CD4-positive, CD25-positive, alpha-beta regulatory T cell (primary cell): Measurements from ENCODE around the gene ASH1L. TPM values are rescaled to one million over a fixed set of nuclear protein-coding genes. Genes with fewer than 3 reads are reported as not detected.
"Not testable (repeated sequence)": the region's sequence is repeated elsewhere in the genome, so short reads cannot be mapped to it uniquely, and the experiment has no call there.

ENCODE experiments used
- ATAC-seq, 2 donors: fragments of 150-1000 bp; cut with Tn5 transposase; one replicate each; pipeline ENCODE4 v1.10.0; 2021; ENCODE audit warnings: low read depth in 2 of 2, moderate number of reproducible peaks in 2 of 2, moderate library complexity in 1 of 2
- DNase-seq, 3 donors: peaks; one replicate each; pipeline versions ENCODE4 v3.0.0 to v3.0.0-alpha.2; 2012 to 2022; ENCODE audit warnings: mixed read lengths in 1 of 3
- H3K27ac ChIP-seq: one replicate; pipeline ENCODE4 v1.7.0; 2013; ENCODE audit warnings: mild to moderate bottlenecking, low read length; ENCODE audit not compliant: insufficient read depth, poor library complexity, severe bottlenecking
- H3K27me3 ChIP-seq: one replicate; pipeline ENCODE4 v1.7.0; 2013; ENCODE audit warnings: low read length; ENCODE audit not compliant: control insufficient read depth, insufficient read depth
- H3K36me3 ChIP-seq: one replicate; pipeline ENCODE4 v1.7.0; 2013; ENCODE audit warnings: mild to moderate bottlenecking, low read length, moderate library complexity; ENCODE audit not compliant: control insufficient read depth, insufficient read depth
- H3K4me1 ChIP-seq: 2 replicates; pipeline ENCODE4 v1.7.0; 2013; ENCODE audit warnings: mild to moderate bottlenecking, low read length; ENCODE audit not compliant: insufficient read depth, control insufficient read depth, poor library complexity, severe bottlenecking
- H3K4me3 ChIP-seq: one replicate; pipeline ENCODE4 v1.7.0; 2013; ENCODE audit warnings: low read depth, mild to moderate bottlenecking, low read length, moderate library complexity
- H3K9me3 ChIP-seq, 2 experiments: 1 replicate in 1 of 2; 2 replicates in 1 of 2; pipeline ENCODE4 v1.7.0; 2013; ENCODE audit warnings: low read length in 2 of 2, mild to moderate bottlenecking in 1 of 2, moderate library complexity in 1 of 2; ENCODE audit not compliant: control insufficient read depth in 2 of 2
- H3K27ac Mint-ChIP-seq, 3 donors: one replicate each; pipeline ENCODE4 v1.8.0; 2020 to 2022; ENCODE audit warnings: mild to moderate bottlenecking in 3 of 3, mixed read lengths in 3 of 3, moderate library complexity in 2 of 3
- H3K27me3 Mint-ChIP-seq: one replicate; pipeline ENCODE4 v1.8.0; 2022; ENCODE audit warnings: mild to moderate bottlenecking, mixed read lengths
- H3K36me3 Mint-ChIP-seq: one replicate; pipeline ENCODE4 v1.8.0; 2020; ENCODE audit warnings: mixed read lengths
- H3K4me1 Mint-ChIP-seq, 4 donors: one replicate each; pipeline ENCODE4 v1.8.0; 2020 to 2022; ENCODE audit warnings: mixed read lengths in 4 of 4, mild to moderate bottlenecking in 1 of 4
- H3K4me3 Mint-ChIP-seq, 4 donors: one replicate each; pipeline ENCODE4 v1.8.0; 2020 to 2022; ENCODE audit warnings: mild to moderate bottlenecking in 4 of 4, mixed read lengths in 4 of 4, moderate library complexity in 3 of 4
- H3K9me3 Mint-ChIP-seq, 7 donors: one replicate each; pipeline ENCODE4 v1.8.0; 2020 to 2022; ENCODE audit warnings: mixed read lengths in 7 of 7, mild to moderate bottlenecking in 3 of 7, moderate library complexity in 2 of 7
- polyA plus RNA-seq, 4 donors: library from polyadenylated mRNA; unstranded; fragments of 300-500 nt; fragmentation: Illumina TruSeq; gene quantifications; one replicate each; pipeline ENCODE4 v1.2.3, GENCODE V29; 2021
- total RNA-seq: library from RNA; stranded (reverse); gene quantifications from one replicate; pipeline ENCODE4 v1.2.3, GENCODE V29; 2022

ASH1L gene
- total and polyA plus RNA-seq, 5 donors from 2014 or later, result 14.1 to 97.8 (median 15.8) TPM

GRCh38 chr1:155293086-155293749, 269.4 kb downstream of the ASH1L start:
- Mint-ChIP-seq H3K36me3 (peaks cover 4% of the 10 kb centered on the region), H3K9me3 (peaks cover 0 to 2% (median 0%) of the 10 kb centered on the region in 7 donors), H3K4me3 (no peak overlapping the region), H3K27ac (no peak overlapping the region), H3K27me3 (peaks cover 37% of the 10 kb centered on the region), H3K4me1 (peaks cover 0 to 4% (median 0%) of the 10 kb centered on the region in 4 donors)
- no peak overlapping the region for H3K27ac ChIP-seq
- H3K4me1 ChIP-seq, result peaks cover 7% of the 10 kb centered on the region
- ATAC-seq, result no peak
- H3K36me3 ChIP-seq, result no peaks in the 10 kb centered on the region
- H3K27me3 ChIP-seq, result peaks cover 7% of the 10 kb centered on the region
- DNase-seq, result no peak
- no peak overlapping the region for H3K4me3 ChIP-seq
- no peaks in the 10 kb centered on the region for H3K9me3 ChIP-seq

- not testable (repeated sequence) for H3K4me1 ChIP-seq, H3K36me3 Mint-ChIP-seq, DNase-seq, H3K27ac ChIP-seq, H3K36me3 ChIP-seq, H3K27ac Mint-ChIP-seq, H3K27me3 ChIP-seq, H3K9me3 Mint-ChIP-seq, ATAC-seq, H3K9me3 ChIP-seq, H3K4me3 Mint-ChIP-seq, H3K4me1 Mint-ChIP-seq, H3K4me3 ChIP-seq
- peaks cover 22% of the 10 kb centered on the region for H3K27me3 Mint-ChIP-seq
These were observed 271.6 kb downstream of the ASH1L start for GRCh38 chr1:155291006-155291405.

GRCh38 chr1:155287987-155288543, 274.5 kb downstream of the ASH1L start:
- Histone ChIP-seq H3K4me3 (no peak overlapping the region), H3K27ac (no peak overlapping the region), H3K36me3 (no peaks in the 10 kb centered on the region), H3K27me3 (no peaks in the 10 kb centered on the region), H3K9me3 (no peaks in the 10 kb centered on the region), H3K4me1 (no peaks in the 10 kb centered on the region)
- no peaks in the 10 kb centered on the region for H3K4me1 Mint-ChIP-seq
- peaks cover 4% of the 10 kb centered on the region for H3K27me3 Mint-ChIP-seq
- H3K9me3 Mint-ChIP-seq, result peaks cover 0 to 2% (median 0%) of the 10 kb centered on the region in 7 donors
- no peak for DNase-seq
- ATAC-seq, result no peak
- H3K36me3 Mint-ChIP-seq, result peaks cover 4% of the 10 kb centered on the region
- H3K4me3 Mint-ChIP-seq, result no peak overlapping the region
- H3K27ac Mint-ChIP-seq, result no peak overlapping the region

- H3K36me3 ChIP-seq, result no peaks in the 10 kb centered on the region
- DNase-seq (no peak), ATAC-seq (no peak)
- Mint-ChIP-seq H3K27ac (no peak overlapping the region), H3K4me3 (no peak overlapping the region), H3K9me3 (peaks cover 0 to 2% (median 0%) of the 10 kb centered on the region in 7 donors), H3K27me3 (peaks cover 4% of the 10 kb centered on the region), H3K36me3 (peaks cover 4% of the 10 kb centered on the region), H3K4me1 (no peaks in the 10 kb centered on the region)
- no peak overlapping the region for H3K27ac ChIP-seq
- no peak overlapping the region for H3K4me3 ChIP-seq
- H3K9me3 ChIP-seq, result no peaks in the 10 kb centered on the region
- H3K4me1 ChIP-seq, result no peaks in the 10 kb centered on the region
- no peaks in the 10 kb centered on the region for H3K27me3 ChIP-seq
These were observed 276.1 kb downstream of the ASH1L start for GRCh38 chr1:155286544-155286943.

- Mint-ChIP-seq H3K27ac (no peak overlapping the region), H3K4me3 (no peak overlapping the region), H3K9me3 (no peaks in the 10 kb centered on the region), H3K4me1 (no peaks in the 10 kb centered on the region), H3K27me3 (peaks cover 4% of the 10 kb centered on the region), H3K36me3 (peaks cover 4% of the 10 kb centered on the region)
- H3K36me3 ChIP-seq, result no peaks in the 10 kb centered on the region
- H3K4me3 ChIP-seq, result no peak overlapping the region
- no peaks in the 10 kb centered on the region for H3K27me3 ChIP-seq
- H3K9me3 ChIP-seq, result no peaks in the 10 kb centered on the region
- no peak for DNase-seq
- no peak for ATAC-seq
- no peaks in the 10 kb centered on the region for H3K4me1 ChIP-seq
- no peak overlapping the region for H3K27ac ChIP-seq
These were observed 277.0 kb downstream of the ASH1L start for GRCh38 chr1:155285631-155286044.

Other genes with a start within 250 kb of the ASH1L start
- 12.4 TPM for gene RUSC1, start 241.9 kb downstream of the ASH1L start, total RNA-seq
- 10 to 100 TPM in 1 of 4 donors, 1 to 10 TPM in 3; 7.1 to 10.0 (median 8.8) TPM for gene RUSC1, start 241.9 kb downstream of the ASH1L start, polyA plus RNA-seq
- gene MSTO1, start 47.4 kb upstream of the ASH1L start, total RNA-seq, result 46.0 TPM
- gene MSTO1, start 47.4 kb upstream of the ASH1L start, polyA plus RNA-seq, result 10 to 100 TPM in 3 of 4 donors, 1 to 10 TPM in 1; 7.0 to 13.7 (median 11.6) TPM
- 96.5 TPM for gene YY1AP1, start 126.0 kb upstream of the ASH1L start, total RNA-seq
- gene YY1AP1, start 126.0 kb upstream of the ASH1L start, polyA plus RNA-seq, result 10 to 100 TPM; 39.2 to 46.9 (median 43.3) TPM
- gene DAP3, start 126.3 kb upstream of the ASH1L start, total RNA-seq, result 120 TPM
- 100 to 1,000 TPM; 117 to 133 (median 126) TPM for gene DAP3, start 126.3 kb upstream of the ASH1L start, polyA plus RNA-seq